ENCODE measurements around the gene PTAFR.
"Not testable (repeated sequence)": the region's sequence is repeated elsewhere in the genome, so short reads cannot be mapped to it uniquely, and the experiment has no call there.

PTAFR gene

GRCh38 chr1:28154078-28154594 lies 22.4 kb downstream of the PTAFR start:
- no peaks in the 10 kb centered on the region for H3K9me3 ChIP-seq (replicated peaks; ENCODE audit: low read length)
- no peak overlapping the region for H3K4me2 ChIP-seq (ENCODE audit: low read length)
- no peaks in the 10 kb centered on the region for H3K36me3 ChIP-seq (ENCODE audit: insufficient read depth, low read length)
- H3K27me3 ChIP-seq (ENCODE audit: control insufficient read depth, insufficient read depth, low read length), result no peaks in the 10 kb centered on the region
- H3K4me3 ChIP-seq (ENCODE audit: low read length), result no peak overlapping the region
- no peak overlapping the region for H3K9ac ChIP-seq (ENCODE audit: low read depth, low read length)
- H3K4me1 ChIP-seq (ENCODE audit: control insufficient read depth, insufficient read depth, low read length), result peaks cover 3% of the 10 kb centered on the region

- Histone ChIP-seq H3K9me3 (replicated peaks; ENCODE audit: low read length) (no peaks in the 10 kb centered on the region), H3K36me3 (ENCODE audit: insufficient read depth, low read length) (no peaks in the 10 kb centered on the region)
Observed at GRCh38 chr1:28150125-28150780, 26.2 kb downstream of the PTAFR start.

GRCh38 chr1:28148880-28149195 lies 27.7 kb downstream of the PTAFR start:
- peaks cover 3% of the 10 kb centered on the region for H3K4me1 ChIP-seq (ENCODE audit: control insufficient read depth, insufficient read depth, low read length)
- H3K9ac ChIP-seq (ENCODE audit: low read depth, low read length), result no peak overlapping the region
- H3K27me3 ChIP-seq (ENCODE audit: control insufficient read depth, insufficient read depth, low read length), result peaks cover 24% of the 10 kb centered on the region
- H3K4me3 ChIP-seq (ENCODE audit: low read length), result no peak overlapping the region
- H3K9me3 ChIP-seq (replicated peaks; ENCODE audit: low read length), result no peaks in the 10 kb centered on the region
- no peak overlapping the region for H3K4me2 ChIP-seq (ENCODE audit: low read length)
- no peaks in the 10 kb centered on the region for H3K36me3 ChIP-seq (ENCODE audit: insufficient read depth, low read length)

More at GRCh38 chr1:28150125-28150780, 26.2 kb downstream of the PTAFR start:
- Histone ChIP-seq H3K4me3 (ENCODE audit: low read length) (no peak overlapping the region), H3K9ac (ENCODE audit: low read depth, low read length) (no peak overlapping the region), H3K27me3 (ENCODE audit: control insufficient read depth, insufficient read depth, low read length) (peaks cover 16% of the 10 kb centered on the region), H3K4me1 (ENCODE audit: control insufficient read depth, insufficient read depth, low read length) (peaks cover 3% of the 10 kb centered on the region), H3K4me2 (ENCODE audit: low read length) (no peak overlapping the region)

- Histone ChIP-seq H3K9ac (ENCODE audit: low read depth, low read length) (no peak overlapping the region), H3K9me3 (replicated peaks; ENCODE audit: low read length) (no peaks in the 10 kb centered on the region), H3K4me3 (ENCODE audit: low read length) (no peak overlapping the region), H3K4me2 (ENCODE audit: low read length) (no peak overlapping the region), H3K36me3 (ENCODE audit: insufficient read depth, low read length) (no peaks in the 10 kb centered on the region), H3K4me1 (ENCODE audit: control insufficient read depth, insufficient read depth, low read length) (no peaks in the 10 kb centered on the region), H3K27me3 (ENCODE audit: control insufficient read depth, insufficient read depth, low read length) (peaks cover 24% of the 10 kb centered on the region)
Observed at GRCh38 chr1:28147264-28148094, 29.0 kb downstream of the PTAFR start.

GRCh38 chr1:28145728-28146127 lies 30.8 kb downstream of the PTAFR start:
- no peak overlapping the region for H3K4me2 ChIP-seq (ENCODE audit: low read length)
- no peaks in the 10 kb centered on the region for H3K4me1 ChIP-seq (ENCODE audit: control insufficient read depth, insufficient read depth, low read length)
- H3K4me3 ChIP-seq (ENCODE audit: low read length), result no peak overlapping the region
- H3K9me3 ChIP-seq (replicated peaks; ENCODE audit: low read length), result no peaks in the 10 kb centered on the region
- no peaks in the 10 kb centered on the region for H3K36me3 ChIP-seq (ENCODE audit: insufficient read depth, low read length)
- H3K27me3 ChIP-seq (ENCODE audit: control insufficient read depth, insufficient read depth, low read length), result peaks cover 24% of the 10 kb centered on the region
- no peak overlapping the region for H3K9ac ChIP-seq (ENCODE audit: low read depth, low read length)

- no peak overlapping the region for H3K4me3 ChIP-seq (ENCODE audit: low read length)
Observed at GRCh38 chr1:28144203-28145135, 32.0 kb downstream of the PTAFR start.

GRCh38 chr1:28143496-28144202 lies 32.8 kb downstream of the PTAFR start:
- no peak overlapping the region for H3K4me3 ChIP-seq (ENCODE audit: low read length)
- H3K9me3 ChIP-seq (replicated peaks; ENCODE audit: low read length), result no peaks in the 10 kb centered on the region
- peaks cover 24% of the 10 kb centered on the region for H3K27me3 ChIP-seq (ENCODE audit: control insufficient read depth, insufficient read depth, low read length)
- peaks cover 2% of the 10 kb centered on the region for H3K4me1 ChIP-seq (ENCODE audit: control insufficient read depth, insufficient read depth, low read length)
- H3K4me2 ChIP-seq (ENCODE audit: low read length), result no peak overlapping the region
- H3K36me3 ChIP-seq (ENCODE audit: insufficient read depth, low read length), result no peaks in the 10 kb centered on the region
- H3K9ac ChIP-seq (ENCODE audit: low read depth, low read length), result no peak overlapping the region

More at GRCh38 chr1:28144203-28145135, 32.0 kb downstream of the PTAFR start:
- Histone ChIP-seq H3K4me1 (ENCODE audit: control insufficient read depth, insufficient read depth, low read length) (peaks cover 1% of the 10 kb centered on the region), H3K9me3 (replicated peaks; ENCODE audit: low read length) (no peaks in the 10 kb centered on the region), H3K27me3 (ENCODE audit: control insufficient read depth, insufficient read depth, low read length) (peaks cover 24% of the 10 kb centered on the region), H3K4me2 (ENCODE audit: low read length) (no peak overlapping the region), H3K9ac (ENCODE audit: low read depth, low read length) (no peak overlapping the region), H3K36me3 (ENCODE audit: insufficient read depth, low read length) (no peaks in the 10 kb centered on the region)

- H3K9ac ChIP-seq (ENCODE audit: low read depth, low read length), result no peak overlapping the region
- H3K36me3 ChIP-seq (ENCODE audit: insufficient read depth, low read length), result no peaks in the 10 kb centered on the region
- no peak overlapping the region for H3K4me2 ChIP-seq (ENCODE audit: low read length)
- H3K27me3 ChIP-seq (ENCODE audit: control insufficient read depth, insufficient read depth, low read length), result peaks cover 18% of the 10 kb centered on the region
- H3K9me3 ChIP-seq (replicated peaks; ENCODE audit: low read length), result no peaks in the 10 kb centered on the region
- H3K4me1 ChIP-seq (ENCODE audit: control insufficient read depth, insufficient read depth, low read length), result peaks cover 2% of the 10 kb centered on the region
- H3K4me3 ChIP-seq (ENCODE audit: low read length), result no peak overlapping the region
Observed at GRCh38 chr1:28141685-28142084, 34.8 kb downstream of the PTAFR start.

- H3K9ac ChIP-seq (ENCODE audit: low read depth, low read length); H3K4me1 ChIP-seq (ENCODE audit: control insufficient read depth, insufficient read depth, low read length); H3K4me3 ChIP-seq (ENCODE audit: low read length); H3K9me3 ChIP-seq (replicated peaks; ENCODE audit: low read length); H3K4me2 ChIP-seq (ENCODE audit: low read length); H3K36me3 ChIP-seq (ENCODE audit: insufficient read depth, low read length): not testable (repeated sequence)
- H3K27me3 ChIP-seq (ENCODE audit: control insufficient read depth, insufficient read depth, low read length), result peaks cover 18% of the 10 kb centered on the region
Observed at GRCh38 chr1:28139866-28140265, 36.6 kb downstream of the PTAFR start.

- Histone ChIP-seq H3K4me3 (ENCODE audit: low read length) (no peak overlapping the region), H3K4me2 (ENCODE audit: low read length) (no peak overlapping the region), H3K36me3 (ENCODE audit: insufficient read depth, low read length) (no peaks in the 10 kb centered on the region), H3K4me1 (ENCODE audit: control insufficient read depth, insufficient read depth, low read length) (peaks cover 2% of the 10 kb centered on the region), H3K9me3 (replicated peaks; ENCODE audit: low read length) (no peaks in the 10 kb centered on the region), H3K9ac (ENCODE audit: low read depth, low read length) (no peak overlapping the region), H3K27me3 (ENCODE audit: control insufficient read depth, insufficient read depth, low read length) (peaks cover 19% of the 10 kb centered on the region)
Observed at GRCh38 chr1:28139025-28139712, 37.3 kb downstream of the PTAFR start.
